Measurements from ENCODE around the gene DPY19L3. TPM values are rescaled to one million over a fixed set of nuclear protein-coding genes. Genes with fewer than 3 reads are reported as not detected.
A peak's percentile ranks its signal among the peaks of the same experiment; 100 is the strongest.
"Not testable (repeated sequence)": the region's sequence is repeated elsewhere in the genome, so short reads cannot be mapped to it uniquely, and the experiment has no call there.

Gene DPY19L3
- total RNA-seq, 1 experiment from 2014 or later, result 45.1 TPM

DNA sequence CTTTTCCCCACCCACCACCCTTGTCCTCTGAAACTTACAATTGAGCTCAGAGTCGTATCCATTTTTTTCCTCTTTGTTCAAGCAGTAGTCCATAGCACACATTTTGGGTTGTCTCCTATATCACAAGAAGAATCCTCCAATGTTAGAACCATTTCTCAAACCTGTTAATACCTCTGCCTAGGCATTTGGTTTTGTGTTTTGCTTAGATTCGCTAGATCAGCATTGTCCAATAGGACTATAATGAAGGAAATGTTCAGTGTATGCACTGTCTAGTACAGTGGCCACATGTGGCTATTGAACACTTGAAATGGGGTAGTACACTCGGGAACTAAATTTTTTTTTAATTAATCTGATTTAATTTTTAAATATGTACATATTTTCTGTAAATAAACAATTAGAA lies 12.6 kb downstream of the DPY19L3 start:
- H3K36me3 ChIP-seq (ENCODE audit: insufficient read depth, low read length), result peaks cover 18% of the 10 kb centered on the region; the same call in 1 of the 2 replicates
- no peaks in the 10 kb centered on the region for H3K27me3 ChIP-seq (ENCODE audit: low read length)

GRCh38 chr19:32421589-32422361 lies 16.2 kb downstream of the DPY19L3 start:
- peak; percentile 44 for DNase-seq
- H3K36me3 ChIP-seq (ENCODE audit: insufficient read depth, low read length), result no peaks in the 10 kb centered on the region
- peak overlapping the region; percentile 11; the same call in 1 of the 2 replicates for H3K9ac ChIP-seq (ENCODE audit: low read length)
- H3K4me1 ChIP-seq (ENCODE audit: low read length), result peaks cover 23% of the 10 kb centered on the region
- H3K79me2 ChIP-seq (ENCODE audit: low read length), result peaks cover 46% of the 10 kb centered on the region
- H3K9me2 ChIP-seq (replicated peaks; ENCODE audit: insufficient read depth, low read length), result no peaks in the 10 kb centered on the region
- H3K27ac ChIP-seq (ENCODE audit: low read length), result peak overlapping the region; percentile 70
- H3K4me3 ChIP-seq (ENCODE audit: low read length), result no peak overlapping the region
- H3K4me2 ChIP-seq (ENCODE audit: low read depth, low read length, poor library complexity, severe bottlenecking), result peak overlapping the region; percentile 32
- H3K9me3 ChIP-seq (ENCODE audit: low read length), result no peaks in the 10 kb centered on the region
- H3K27me3 ChIP-seq (ENCODE audit: low read length), result no peaks in the 10 kb centered on the region
- H2AFZ ChIP-seq (ENCODE audit: low read length), result no peak overlapping the region; the same call in 1 of the 2 replicates
- H4K20me1 ChIP-seq (ENCODE audit: insufficient read depth, low read depth, low read length), result no peaks in the 10 kb centered on the region

More for the DNA sequence above, 12.6 kb downstream of the DPY19L3 start:
- Histone ChIP-seq H3K4me2 (ENCODE audit: low read depth, low read length, poor library complexity, severe bottlenecking) (no peak overlapping the region), H4K20me1 (ENCODE audit: insufficient read depth, low read depth, low read length) (no peaks in the 10 kb centered on the region), H3K9ac (ENCODE audit: low read length) (no peak overlapping the region), H2AFZ (ENCODE audit: low read length) (no peak overlapping the region), H3K27ac (ENCODE audit: low read length) (no peak overlapping the region), H3K4me3 (ENCODE audit: low read length) (no peak overlapping the region), H3K79me2 (ENCODE audit: low read length) (peaks cover 28% of the 10 kb centered on the region), H3K9me2 (replicated peaks; ENCODE audit: insufficient read depth, low read length) (no peaks in the 10 kb centered on the region), H3K4me1 (ENCODE audit: low read length) (peaks cover 23% of the 10 kb centered on the region), H3K9me3 (ENCODE audit: low read length) (no peaks in the 10 kb centered on the region)
- no peak for DNase-seq

- Histone ChIP-seq H2AFZ (ENCODE audit: low read length) (no peak overlapping the region; the same call in 1 of the 2 replicates), H3K27me3 (ENCODE audit: low read length) (no peaks in the 10 kb centered on the region), H3K27ac (ENCODE audit: low read length) (peak overlapping the region; percentile 70), H3K9ac (ENCODE audit: low read length) (peak overlapping the region; percentile 14; the same call in 1 of the 2 replicates), H3K36me3 (ENCODE audit: insufficient read depth, low read length) (no peaks in the 10 kb centered on the region), H3K9me2 (replicated peaks; ENCODE audit: insufficient read depth, low read length) (no peaks in the 10 kb centered on the region), H3K4me1 (ENCODE audit: low read length) (peaks cover 23% of the 10 kb centered on the region), H4K20me1 (ENCODE audit: insufficient read depth, low read depth, low read length) (no peaks in the 10 kb centered on the region), H3K9me3 (ENCODE audit: low read length) (no peaks in the 10 kb centered on the region), H3K4me2 (ENCODE audit: low read depth, low read length, poor library complexity, severe bottlenecking) (peak overlapping the region; percentile 32), H3K4me3 (ENCODE audit: low read length) (no peak overlapping the region), H3K79me2 (ENCODE audit: low read length) (peaks cover 52% of the 10 kb centered on the region)
- no peak for DNase-seq
Measured at GRCh38 chr19:32422435-32422834, 16.9 kb downstream of the DPY19L3 start.

GRCh38 chr19:32423944-32424343 lies 18.4 kb downstream of the DPY19L3 start:
- H3K27me3 ChIP-seq (ENCODE audit: low read length); H3K9me3 ChIP-seq (ENCODE audit: low read length); H3K27ac ChIP-seq (ENCODE audit: low read length); H3K9ac ChIP-seq (ENCODE audit: low read length); H3K4me3 ChIP-seq (ENCODE audit: low read length); DNase-seq; H3K9me2 ChIP-seq (replicated peaks; ENCODE audit: insufficient read depth, low read length); H3K4me2 ChIP-seq (ENCODE audit: low read depth, low read length, poor library complexity, severe bottlenecking); H3K36me3 ChIP-seq (ENCODE audit: insufficient read depth, low read length); H4K20me1 ChIP-seq (ENCODE audit: insufficient read depth, low read depth, low read length); H2AFZ ChIP-seq (ENCODE audit: low read length): not testable (repeated sequence)
- H3K79me2 ChIP-seq (ENCODE audit: low read length), result peaks cover 54% of the 10 kb centered on the region
- H3K4me1 ChIP-seq (ENCODE audit: low read length), result peaks cover 23% of the 10 kb centered on the region

DNA sequence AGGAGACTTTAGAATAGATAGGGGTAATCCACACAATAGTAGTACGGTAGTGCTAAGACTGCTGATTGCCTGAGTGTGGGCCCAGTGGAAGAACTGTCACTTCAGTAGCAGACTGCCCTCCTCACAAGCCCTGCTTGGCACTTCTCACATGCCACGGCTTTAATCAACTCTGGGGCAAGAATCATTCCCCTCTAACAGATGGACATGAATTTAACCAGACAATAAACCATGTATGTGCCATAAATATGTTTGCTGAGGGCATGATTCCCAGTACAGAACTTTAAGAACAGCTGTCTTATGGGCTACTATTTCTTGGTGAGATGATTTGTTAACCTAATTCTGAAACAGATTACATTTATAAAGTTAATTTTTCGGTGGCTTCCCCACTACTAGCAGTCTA lies 22.0 kb downstream of the DPY19L3 start:
- Histone ChIP-seq H3K27ac (ENCODE audit: low read length) (no peak overlapping the region), H3K4me1 (ENCODE audit: low read length) (peaks cover 3% of the 10 kb centered on the region), H3K27me3 (ENCODE audit: low read length) (no peaks in the 10 kb centered on the region), H3K36me3 (ENCODE audit: insufficient read depth, low read length) (peaks cover 3% of the 10 kb centered on the region; the same call in 1 of the 2 replicates), H3K4me2 (ENCODE audit: low read depth, low read length, poor library complexity, severe bottlenecking) (no peak overlapping the region), H2AFZ (ENCODE audit: low read length) (no peak overlapping the region), H3K4me3 (ENCODE audit: low read length) (no peak overlapping the region), H4K20me1 (ENCODE audit: insufficient read depth, low read depth, low read length) (no peaks in the 10 kb centered on the region), H3K79me2 (ENCODE audit: low read length) (peaks cover 70% of the 10 kb centered on the region), H3K9me2 (replicated peaks; ENCODE audit: insufficient read depth, low read length) (no peaks in the 10 kb centered on the region), H3K9ac (ENCODE audit: low read length) (no peak overlapping the region), H3K9me3 (ENCODE audit: low read length) (no peaks in the 10 kb centered on the region)
- DNase-seq, result no peak

- H4K20me1 ChIP-seq (ENCODE audit: insufficient read depth, low read depth, low read length), result no peaks in the 10 kb centered on the region
- no peak for DNase-seq
- H3K4me1 ChIP-seq (ENCODE audit: low read length), result no peaks in the 10 kb centered on the region
- H3K36me3 ChIP-seq (ENCODE audit: insufficient read depth, low read length), result peaks cover 50% of the 10 kb centered on the region; the same call in 1 of the 2 replicates
- H3K9me3 ChIP-seq (ENCODE audit: low read length), result no peaks in the 10 kb centered on the region
- peaks cover 16% of the 10 kb centered on the region for H3K79me2 ChIP-seq (ENCODE audit: low read length)
- H2AFZ ChIP-seq (ENCODE audit: low read length), result no peak overlapping the region
- H3K27me3 ChIP-seq (ENCODE audit: low read length), result no peaks in the 10 kb centered on the region
- H3K9ac ChIP-seq (ENCODE audit: low read length), result no peak overlapping the region
- H3K9me2 ChIP-seq (replicated peaks; ENCODE audit: insufficient read depth, low read length), result no peaks in the 10 kb centered on the region
- no peak overlapping the region for H3K4me2 ChIP-seq (ENCODE audit: low read depth, low read length, poor library complexity, severe bottlenecking)
- H3K27ac ChIP-seq (ENCODE audit: low read length), result no peak overlapping the region
- H3K4me3 ChIP-seq (ENCODE audit: low read length), result no peak overlapping the region
Measured at GRCh38 chr19:32436692-32437091, 31.1 kb downstream of the DPY19L3 start.

- Histone ChIP-seq H3K36me3 (ENCODE audit: insufficient read depth, low read length) (peaks cover 50% of the 10 kb centered on the region; the same call in 1 of the 2 replicates), H3K9me2 (replicated peaks; ENCODE audit: insufficient read depth, low read length) (no peaks in the 10 kb centered on the region), H3K4me3 (ENCODE audit: low read length) (no peak overlapping the region)
Measured at GRCh38 chr19:32437096-32437495, 31.5 kb downstream of the DPY19L3 start.

DNA sequence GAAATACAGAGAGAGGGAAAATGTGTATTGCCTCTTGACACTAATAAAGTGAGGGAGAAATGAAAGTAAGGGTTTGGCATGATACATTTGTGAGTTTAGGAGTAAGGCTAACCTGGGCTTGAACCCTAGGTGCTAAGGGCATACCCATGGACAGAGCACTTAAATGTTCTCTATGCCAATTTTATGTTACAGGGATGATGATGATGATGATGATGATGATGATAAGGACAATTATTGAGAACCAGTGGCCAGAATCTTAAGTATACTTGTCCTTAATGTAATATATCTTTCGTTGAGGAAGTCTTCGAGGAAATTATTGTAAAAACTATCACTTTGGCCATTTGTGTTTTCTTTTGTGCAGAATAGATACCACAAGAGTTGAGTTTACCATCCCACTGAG lies 33.2 kb downstream of the DPY19L3 start:
- peaks cover 12% of the 10 kb centered on the region for H3K79me2 ChIP-seq (ENCODE audit: low read length)
- H3K4me2 ChIP-seq (ENCODE audit: low read depth, low read length, poor library complexity, severe bottlenecking), result no peak overlapping the region
- H3K9ac ChIP-seq (ENCODE audit: low read length), result no peak overlapping the region
- H4K20me1 ChIP-seq (ENCODE audit: insufficient read depth, low read depth, low read length), result no peaks in the 10 kb centered on the region
- peaks cover 53% of the 10 kb centered on the region; the same call in 1 of the 2 replicates for H3K36me3 ChIP-seq (ENCODE audit: insufficient read depth, low read length)
- H3K4me3 ChIP-seq (ENCODE audit: low read length), result no peak overlapping the region
- H3K4me1 ChIP-seq (ENCODE audit: low read length), result no peaks in the 10 kb centered on the region
- no peak overlapping the region for H3K27ac ChIP-seq (ENCODE audit: low read length)
- no peak overlapping the region for H2AFZ ChIP-seq (ENCODE audit: low read length)
- H3K9me2 ChIP-seq (replicated peaks; ENCODE audit: insufficient read depth, low read length), result no peaks in the 10 kb centered on the region
- no peaks in the 10 kb centered on the region for H3K9me3 ChIP-seq (ENCODE audit: low read length)
- DNase-seq, result no peak
- no peaks in the 10 kb centered on the region for H3K27me3 ChIP-seq (ENCODE audit: low read length)

More at GRCh38 chr19:32437096-32437495, 31.5 kb downstream of the DPY19L3 start:
- Histone ChIP-seq H4K20me1 (ENCODE audit: insufficient read depth, low read depth, low read length) (no peaks in the 10 kb centered on the region), H2AFZ (ENCODE audit: low read length) (no peak overlapping the region), H3K9me3 (ENCODE audit: low read length) (no peaks in the 10 kb centered on the region), H3K27me3 (ENCODE audit: low read length) (no peaks in the 10 kb centered on the region), H3K27ac (ENCODE audit: low read length) (no peak overlapping the region), H3K79me2 (ENCODE audit: low read length) (peaks cover 14% of the 10 kb centered on the region), H3K4me1 (ENCODE audit: low read length) (no peaks in the 10 kb centered on the region), H3K9ac (ENCODE audit: low read length) (no peak overlapping the region), H3K4me2 (ENCODE audit: low read depth, low read length, poor library complexity, severe bottlenecking) (no peak overlapping the region)
- DNase-seq, result no peak
